GM12892 (cell line): ENCODE data around the gene TMPO.

Source experiments
- POLR2A ChIP-seq: IDR thresholded peaks from 2 replicates; pipeline ENCODE4 v1.6.1; 2011; ENCODE audit warnings: low read depth, low read length, control low read depth
- POLR2AphosphoS5 ChIP-seq: IDR thresholded peaks from 2 replicates; pipeline ENCODE4 v1.6.1; 2011; ENCODE audit warnings: low read depth, low read length, control low read depth
- TAF1 ChIP-seq: IDR thresholded peaks from 2 replicates; pipeline ENCODE4 v1.6.1; 2011; ENCODE audit warnings: low read depth, mild to moderate bottlenecking, control low read depth, low read length, borderline replicate concordance

GRCh38 chr12:98471085-98471484 lies 44.3 kb upstream of the TMPO start:
- no peak for TF ChIP-seq POLR2A
- TF ChIP-seq POLR2AphosphoS5: no peak
- TF ChIP-seq TAF1: no peak
